HG02642 (cell line): ENCODE measurements around the gene RESP18.

ENCODE experiments used
- ATAC-seq: cut with Tn5 transposase; IDR thresholded peaks from one replicate; pipeline ENCODE4 v1.9.1; 2021; ENCODE audit warnings: mild to moderate bottlenecking; ENCODE audit not compliant: unreplicated experiment, poor library complexity

RESP18 gene

GRCh38 chr2:219332542-219332941, at the start of gene RESP18:
Gene RESP18, minus strand, starts transcription at chr2:219332744.
- no peak for ATAC-seq

- ATAC-seq, result no peak
These were observed 48.9 kb upstream of the RESP18 start for GRCh38 chr2:219381448-219381847.

- ATAC-seq, result no peak
These were observed 48.4 kb upstream of the RESP18 start for GRCh38 chr2:219380926-219381325.

- ATAC-seq, result no peak
These were observed 45.8 kb upstream of the RESP18 start for GRCh38 chr2:219378163-219378851.

- no peak for ATAC-seq
These were observed 36.9 kb upstream of the RESP18 start for GRCh38 chr2:219369447-219369861.

- ATAC-seq, result no peak
These were observed 36.2 kb upstream of the RESP18 start for GRCh38 chr2:219368690-219369191.

- peak; percentile 72 for ATAC-seq
These were observed 30.1 kb upstream of the RESP18 start for GRCh38 chr2:219362524-219363164.

- ATAC-seq, result no peak
These were observed 29.5 kb upstream of the RESP18 start for GRCh38 chr2:219362072-219362471.

GRCh38 chr2:219358170-219359075, 25.9 kb upstream of the RESP18 start:
- ATAC-seq, result no peak

GRCh38 chr2:219356834-219357233, 24.3 kb upstream of the RESP18 start:
- ATAC-seq, result no peak

- no peak for ATAC-seq
These were observed 22.0 kb upstream of the RESP18 start for GRCh38 chr2:219354582-219354981.

GRCh38 chr2:219353129-219353528, 20.6 kb upstream of the RESP18 start:
- ATAC-seq, result no peak

- ATAC-seq, result no peak
These were observed 20.0 kb upstream of the RESP18 start for GRCh38 chr2:219352448-219353023.

- ATAC-seq, result no peak
These were observed 18.2 kb upstream of the RESP18 start for GRCh38 chr2:219350710-219351221.

GRCh38 chr2:219350215-219350614, 17.7 kb upstream of the RESP18 start:
- no peak for ATAC-seq

- ATAC-seq, result no peak
These were observed 12.3 kb upstream of the RESP18 start for GRCh38 chr2:219344751-219345430.

- ATAC-seq, result no peak
These were observed 2.8 kb upstream of the RESP18 start for GRCh38 chr2:219335373-219335786.

GRCh38 chr2:219334076-219334475, 1.5 kb upstream of the RESP18 start:
- no peak for ATAC-seq

- ATAC-seq, result no peak
These were observed 857 bp downstream of the RESP18 start for GRCh38 chr2:219331560-219332213.
